Umbilical cord (tissue), 2 donors: ENCODE results near the gene RMND5A. TPM values are rescaled to one million over a fixed set of nuclear protein-coding genes. Genes with fewer than 3 reads are reported as not detected.
"Not testable (repeated sequence)": the region's sequence is repeated elsewhere in the genome, so short reads cannot be mapped to it uniquely, and the experiment has no call there.

Experiments
- DNase-seq: peaks from one replicate; pipeline ENCODE4 v3.0.0-alpha.2; 2015; ENCODE audit warnings: low spot score
- total RNA-seq: library from RNA; depleted of rRNA; stranded (reverse); fragments of >200 nt; gene quantifications from one replicate; pipeline ENCODE4 v1.2.3, GENCODE V29; 2014; ENCODE audit warnings: low replicate concordance; ENCODE audit not compliant: insufficient read depth

The RMND5A gene, protein sequence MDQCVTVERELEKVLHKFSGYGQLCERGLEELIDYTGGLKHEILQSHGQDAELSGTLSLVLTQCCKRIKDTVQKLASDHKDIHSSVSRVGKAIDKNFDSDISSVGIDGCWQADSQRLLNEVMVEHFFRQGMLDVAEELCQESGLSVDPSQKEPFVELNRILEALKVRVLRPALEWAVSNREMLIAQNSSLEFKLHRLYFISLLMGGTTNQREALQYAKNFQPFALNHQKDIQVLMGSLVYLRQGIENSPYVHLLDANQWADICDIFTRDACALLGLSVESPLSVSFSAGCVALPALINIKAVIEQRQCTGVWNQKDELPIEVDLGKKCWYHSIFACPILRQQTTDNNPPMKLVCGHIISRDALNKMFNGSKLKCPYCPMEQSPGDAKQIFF
- total RNA-seq, result 36.1 TPM

DNA sequence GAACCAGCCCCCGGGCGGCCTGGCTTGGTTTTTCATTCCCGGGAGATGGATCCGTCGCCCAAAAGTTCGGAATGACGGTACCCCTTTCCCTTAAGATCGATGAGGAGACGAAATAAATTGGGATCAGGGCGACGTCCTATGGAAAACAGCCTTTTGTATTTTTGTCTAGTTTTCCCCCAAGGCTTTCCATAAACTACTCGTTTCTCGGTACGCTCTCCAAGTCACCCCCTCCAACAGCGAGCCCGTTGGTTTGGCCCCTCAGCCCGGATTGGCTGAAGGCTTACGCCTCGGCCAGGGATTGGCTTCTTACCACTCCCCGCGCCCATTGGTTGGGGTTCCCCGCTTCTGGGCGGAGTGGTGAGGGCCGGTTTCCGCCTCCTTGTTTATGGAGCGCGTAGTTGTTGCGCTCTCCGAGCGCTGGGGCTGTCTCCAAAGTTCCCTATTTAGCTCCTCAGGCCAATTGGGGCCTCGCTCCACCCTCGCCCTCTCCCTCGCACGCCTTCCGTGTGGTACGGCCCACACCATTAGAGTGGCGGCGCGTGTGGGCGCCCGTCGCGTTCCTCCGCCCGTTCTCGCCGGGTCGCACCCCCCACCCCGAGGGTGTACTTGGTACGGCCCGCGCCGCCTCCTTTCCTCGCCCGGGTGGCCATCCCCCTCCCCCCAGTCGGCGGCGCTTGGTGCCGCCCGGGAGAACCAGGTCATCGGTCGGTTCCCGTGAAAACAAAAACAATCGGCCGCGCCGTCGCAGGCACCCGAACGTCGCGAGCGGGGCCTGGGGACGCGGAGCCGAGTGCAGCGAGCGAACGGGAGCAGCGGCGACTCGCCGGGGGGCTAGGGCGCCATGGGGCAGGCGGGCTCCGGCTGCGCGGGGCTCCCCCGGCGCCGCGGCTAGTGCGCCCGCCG, at the start of gene RMND5A:
RMND5A (plus strand) TSS at position 655 of the 903 bp plus-strand sequence. CDS start 377 bp downstream, outside the sequence.
- peak; percentile 90 for DNase-seq

DNA sequence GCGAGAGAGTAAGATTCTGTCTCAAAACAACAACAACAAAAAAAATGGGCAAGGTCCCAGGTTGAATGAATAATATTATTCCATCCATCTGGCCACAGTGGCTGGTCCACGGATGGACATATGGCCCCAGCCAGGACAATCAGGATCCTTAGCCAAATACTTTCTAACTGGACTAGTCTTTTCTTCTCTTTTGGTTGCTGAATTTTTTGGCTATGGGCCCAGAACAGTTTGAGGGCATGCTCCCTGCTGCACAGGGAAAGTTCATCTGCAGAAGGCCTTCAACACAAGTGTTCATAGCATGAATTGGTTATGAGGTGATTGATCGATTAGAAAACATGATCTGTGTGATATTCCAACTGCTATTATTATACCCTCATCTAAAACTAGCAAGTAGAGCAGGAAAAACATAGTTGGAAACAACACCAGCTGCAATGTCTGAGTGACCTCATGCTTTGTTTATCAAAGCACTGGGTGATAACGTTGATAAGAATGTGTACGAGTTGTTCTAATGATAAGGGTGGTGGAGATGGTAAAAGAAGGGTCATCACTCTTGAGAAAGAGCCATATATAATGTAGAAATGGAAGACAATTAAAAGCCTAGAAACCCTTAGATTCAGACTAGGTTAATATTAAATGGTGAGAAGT, 48.6 kb upstream of the RMND5A start:
- no peak for DNase-seq

DNA sequence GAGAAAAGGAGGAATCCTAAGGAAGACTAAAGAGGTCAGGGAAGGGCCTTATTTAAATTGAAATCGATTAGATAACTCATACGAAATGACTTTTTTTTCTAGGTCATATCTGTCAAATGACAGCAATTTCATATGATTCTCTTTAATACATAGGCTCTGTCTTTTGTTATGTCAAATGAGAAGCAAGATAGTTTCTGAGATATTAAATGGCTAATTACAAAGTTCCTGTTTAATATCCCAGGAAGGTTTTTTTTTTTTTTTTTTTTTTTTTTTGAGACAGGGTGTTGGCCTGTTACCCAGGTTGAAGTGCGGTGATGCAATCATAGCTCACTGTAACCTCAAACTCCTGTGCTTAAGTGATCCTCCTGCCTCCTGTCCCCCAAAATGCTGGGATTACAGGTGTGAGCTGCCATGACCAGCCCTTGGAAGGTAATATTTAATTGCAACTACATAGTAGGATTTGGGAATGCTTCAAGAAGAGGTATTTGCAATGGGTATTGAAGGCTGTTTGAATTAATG, 48.0 kb upstream of the RMND5A start:
- no peak for DNase-seq

DNA sequence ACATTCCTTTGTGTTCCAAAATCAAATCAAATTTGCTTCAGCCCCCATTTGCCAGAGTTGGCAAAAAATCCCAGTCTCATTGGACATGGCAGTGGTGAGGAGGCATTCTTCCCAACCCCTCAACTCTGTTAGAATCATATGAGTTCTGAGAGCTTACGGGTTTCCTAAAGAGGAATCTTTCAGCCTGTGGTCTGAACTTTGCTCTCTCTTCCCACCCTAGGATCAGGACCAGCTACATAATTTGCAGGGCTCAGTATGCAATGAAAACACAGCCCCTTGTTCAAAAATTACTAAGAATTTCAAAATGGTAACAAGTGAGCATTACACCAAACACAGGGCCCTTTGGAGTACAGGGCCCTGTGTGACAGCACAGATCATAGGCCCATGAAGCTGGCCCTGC, 47.1 kb upstream of the RMND5A start:
- DNase-seq, result no peak

DNA sequence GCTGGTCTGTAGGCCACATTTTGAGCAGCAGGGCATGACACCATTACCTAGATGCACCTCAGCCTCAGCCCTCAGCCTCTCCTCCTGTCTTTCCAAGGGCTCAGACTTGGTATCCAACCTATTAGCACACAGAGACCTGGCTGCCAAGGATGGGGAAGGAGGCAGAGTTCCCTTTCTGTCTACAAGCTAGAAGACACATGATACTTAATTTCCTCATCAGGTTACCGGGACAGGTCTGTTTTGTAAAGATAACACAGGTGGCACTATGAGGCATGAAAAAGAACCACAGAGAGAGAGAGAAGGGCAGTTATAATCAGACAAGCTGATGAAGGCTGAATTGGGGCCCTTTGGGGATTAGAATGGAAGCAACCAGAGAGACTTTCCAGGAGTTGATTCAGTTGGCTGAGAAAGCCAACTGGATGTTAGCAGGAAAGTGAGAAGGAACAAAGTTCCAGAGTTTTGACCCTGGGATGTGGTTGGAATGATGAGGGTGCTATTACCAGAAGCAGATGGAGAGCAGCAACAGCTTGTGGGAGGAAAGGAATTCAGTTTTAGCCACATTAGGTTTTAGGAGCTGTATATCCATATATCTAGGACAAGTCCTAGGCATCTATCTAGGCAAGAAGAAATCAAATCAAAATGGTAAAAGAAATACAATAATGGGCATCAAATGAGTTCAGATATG, 46.0 kb upstream of the RMND5A start:
- DNase-seq, result no peak

DNA sequence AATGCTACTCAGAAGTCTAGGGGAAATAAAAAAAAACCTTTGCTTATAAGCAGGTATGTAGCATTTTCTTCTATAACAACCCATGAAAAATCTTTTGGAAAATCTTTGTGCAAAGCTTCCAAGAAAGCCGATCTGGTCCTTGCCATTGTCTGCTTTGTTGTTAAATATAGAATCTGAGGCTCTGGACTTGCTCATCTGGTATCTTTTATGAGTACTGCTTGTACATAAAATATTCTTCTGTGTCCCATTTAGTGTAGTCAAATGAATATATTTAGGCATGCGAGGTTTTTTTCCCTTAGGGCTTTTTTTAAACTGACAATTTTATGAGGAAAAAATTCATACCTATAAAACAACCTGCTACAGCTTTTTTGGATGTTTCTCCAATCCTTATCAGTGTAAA, 45.0 kb upstream of the RMND5A start:
- peak; percentile 3 for DNase-seq

DNA sequence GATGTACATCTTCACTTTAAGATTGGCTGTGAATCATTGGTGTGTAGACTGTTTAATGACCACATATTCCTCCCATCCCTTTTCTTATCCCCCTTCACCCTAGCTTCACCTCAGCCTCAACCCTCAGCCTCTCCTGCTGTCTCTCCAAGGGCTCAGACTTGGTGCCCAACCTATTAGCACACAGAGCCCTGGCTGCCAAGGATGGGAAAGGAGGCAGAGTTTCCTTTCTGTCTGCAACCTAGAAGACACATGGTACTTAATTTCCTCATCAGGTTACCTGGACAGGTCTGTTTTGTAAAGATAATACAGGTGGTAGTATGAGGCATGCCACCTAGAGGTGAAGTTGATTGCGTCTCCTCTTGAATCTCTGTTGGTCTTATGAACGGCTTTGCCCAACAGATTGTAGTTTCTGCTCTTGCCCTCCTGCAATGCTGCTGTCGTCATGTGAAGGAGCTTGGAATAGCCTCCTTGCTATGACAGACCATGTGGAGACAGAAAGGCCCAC, 44.5 kb upstream of the RMND5A start:
- DNase-seq, result no peak

DNA sequence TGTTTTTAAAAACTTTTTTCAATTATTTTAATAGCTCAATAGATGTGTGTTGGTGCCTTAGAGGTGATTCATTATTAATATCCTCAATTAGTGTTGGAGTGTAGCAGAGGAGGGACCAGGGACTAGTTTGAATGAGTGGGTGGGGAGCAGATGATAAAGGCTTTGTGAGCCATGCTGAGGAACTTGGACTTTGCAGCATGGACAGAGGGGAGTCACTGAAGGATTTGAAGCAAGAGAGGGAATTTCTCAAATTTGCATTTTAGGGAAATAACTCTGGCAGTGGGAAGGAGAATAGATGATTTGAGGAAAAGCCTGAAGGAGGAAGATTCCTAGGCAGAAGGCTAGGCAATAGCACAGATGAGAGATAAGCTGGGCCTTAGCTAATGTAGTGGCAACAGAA, 42.3 kb upstream of the RMND5A start:
- DNase-seq, result no peak

DNA sequence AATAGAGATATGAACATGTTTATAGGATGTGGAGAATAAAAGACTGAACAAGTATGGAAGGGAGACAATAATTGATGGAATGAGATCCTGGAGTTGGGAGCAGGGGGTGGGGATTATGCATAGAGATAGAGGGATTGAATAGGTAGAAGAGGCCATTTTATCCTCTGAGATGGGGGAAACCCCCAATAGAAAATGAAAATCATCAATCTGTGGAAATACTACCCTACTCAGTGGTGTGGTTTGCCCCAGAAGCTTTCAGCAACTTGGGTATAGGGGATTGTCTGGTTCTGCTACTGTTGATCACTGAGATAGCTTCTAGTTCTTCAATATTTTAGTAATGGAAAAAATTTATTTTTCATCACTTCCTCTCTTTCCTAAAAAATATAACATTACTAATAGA, 41.1 kb upstream of the RMND5A start:
- DNase-seq, result no peak

DNA sequence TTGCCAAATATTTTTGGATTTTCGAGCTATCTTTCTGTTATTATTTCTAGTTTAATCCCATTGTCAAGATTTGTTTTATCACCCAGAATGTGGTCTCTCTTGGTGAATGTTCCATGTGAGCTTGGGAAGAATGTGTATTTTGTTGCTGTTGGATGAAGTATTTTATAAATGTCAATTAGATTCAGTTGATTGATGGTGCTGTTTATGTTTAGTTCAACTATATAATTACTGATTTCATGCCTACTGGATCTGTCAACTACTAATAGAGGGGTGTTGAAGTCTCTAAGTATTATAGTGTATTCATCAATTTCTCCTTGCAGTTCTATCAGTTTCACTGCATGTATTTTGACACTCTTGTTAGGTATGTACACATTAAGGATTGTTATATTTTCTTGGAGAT, 34.7 kb upstream of the RMND5A start:
- DNase-seq, result no peak

DNA sequence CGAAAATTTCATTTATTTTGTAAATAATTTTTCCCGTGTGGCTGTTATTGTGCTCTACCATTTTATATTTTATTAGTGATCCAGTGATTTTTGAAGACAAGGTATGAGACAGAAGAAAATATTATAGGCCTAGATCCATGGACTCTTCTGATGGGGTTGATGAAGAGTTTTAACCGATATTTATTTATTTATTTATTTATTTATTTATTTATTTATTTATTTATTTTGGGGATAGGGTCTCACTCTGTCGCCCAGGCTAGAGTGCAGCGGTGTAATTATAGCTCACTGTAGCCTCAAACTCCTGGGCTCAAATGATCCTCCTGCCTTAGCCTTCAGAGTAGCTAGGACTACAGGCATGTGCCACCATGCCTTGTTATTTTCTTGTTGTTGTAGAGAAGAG, 33.6 kb upstream of the RMND5A start:
- DNase-seq, result no peak

DNA sequence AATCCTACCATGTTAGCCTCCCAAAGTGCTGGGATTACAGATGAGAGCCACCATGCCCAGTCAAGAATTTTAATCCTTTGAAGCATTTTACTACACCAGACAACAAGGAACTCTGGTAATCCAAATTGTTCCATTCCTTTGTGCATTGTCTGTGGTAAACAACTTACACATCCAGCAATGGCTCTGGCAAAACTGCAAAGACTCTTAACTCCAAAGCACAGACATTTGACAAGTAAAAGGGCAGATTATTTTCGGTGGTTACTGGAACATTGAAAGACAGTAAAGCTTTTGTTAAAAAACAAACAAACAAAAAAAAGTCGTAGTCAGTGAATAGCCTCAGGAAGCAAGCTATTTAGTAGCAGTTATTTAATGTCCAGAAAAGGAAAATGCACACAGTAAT, 33.2 kb upstream of the RMND5A start:
- DNase-seq, result no peak

DNA sequence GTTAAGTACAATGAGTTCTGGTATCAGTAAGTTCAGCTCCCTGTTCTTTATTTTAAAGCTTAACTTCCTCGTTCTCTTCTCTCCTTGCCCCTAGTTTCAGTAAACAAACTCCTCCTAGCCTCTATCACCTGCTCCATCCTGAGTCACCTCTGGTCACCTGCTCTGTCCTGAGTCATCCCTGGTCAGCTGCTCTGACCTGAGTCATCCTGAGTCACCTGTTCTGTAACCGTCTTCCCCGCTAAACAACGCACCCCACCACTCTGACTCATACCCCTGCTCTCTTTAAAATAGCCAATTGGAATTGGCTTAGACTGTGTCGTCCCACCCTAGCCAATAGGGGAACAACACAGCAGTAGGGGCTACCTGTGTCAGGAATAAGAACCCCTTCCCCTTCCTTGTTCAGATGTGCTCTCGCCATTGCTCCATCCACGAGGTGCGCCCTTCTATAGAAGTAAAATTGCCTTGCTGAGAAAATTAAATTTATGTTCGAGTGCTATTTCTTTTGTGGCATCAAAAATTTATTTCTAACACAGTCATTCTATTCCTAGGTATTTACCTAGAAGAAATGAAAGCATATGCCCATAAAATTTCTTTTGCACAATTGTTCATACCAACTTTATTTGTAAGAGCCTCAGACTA, 24.9 kb upstream of the RMND5A start:
- DNase-seq, result no peak

DNA sequence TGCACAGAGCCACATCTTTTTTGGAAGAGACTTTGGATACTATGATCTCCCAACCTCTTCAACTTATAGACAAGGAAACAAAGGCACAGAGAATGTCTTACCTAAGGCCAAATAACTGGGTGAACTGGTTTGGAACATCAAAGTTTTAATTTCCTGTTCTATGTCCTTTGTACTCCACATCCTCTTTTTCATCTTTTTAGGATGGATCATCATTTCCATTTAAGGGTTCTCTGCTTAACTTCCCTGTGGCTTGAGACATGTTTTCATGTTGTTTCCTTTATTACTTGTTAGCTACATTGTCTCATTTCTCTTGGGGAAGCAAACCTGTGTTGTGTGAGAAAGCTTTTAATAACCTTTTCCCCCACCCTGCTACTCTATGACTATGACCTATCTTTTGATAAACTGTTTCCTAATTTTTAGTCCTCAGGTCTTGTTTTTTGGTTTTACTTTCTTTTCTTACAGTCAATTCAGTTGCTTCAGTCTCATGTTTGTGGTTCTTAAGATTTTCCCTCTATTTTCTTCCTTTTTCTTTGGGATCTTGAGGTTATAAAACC, 22.5 kb upstream of the RMND5A start:
- no peak for DNase-seq

DNA sequence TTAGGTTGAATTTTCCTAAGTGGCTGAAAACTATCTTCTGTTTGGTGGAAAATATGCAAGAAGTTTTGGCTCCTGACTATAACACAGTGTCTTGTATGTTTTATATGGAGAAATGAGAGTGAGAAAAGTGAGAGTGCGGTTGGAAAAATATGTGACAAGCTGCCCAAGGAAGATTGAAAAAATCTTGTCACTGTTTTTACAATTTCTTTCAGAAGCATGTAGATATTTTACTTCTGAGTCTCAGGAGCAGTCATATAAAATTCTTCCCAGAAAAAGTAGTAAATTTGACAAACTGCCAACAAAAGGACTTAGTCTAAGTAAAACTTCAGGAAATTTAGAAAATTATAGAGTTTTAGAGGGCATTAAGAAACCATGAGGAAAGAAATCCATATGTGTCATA, 19.4 kb upstream of the RMND5A start:
- DNase-seq, result no peak

DNA sequence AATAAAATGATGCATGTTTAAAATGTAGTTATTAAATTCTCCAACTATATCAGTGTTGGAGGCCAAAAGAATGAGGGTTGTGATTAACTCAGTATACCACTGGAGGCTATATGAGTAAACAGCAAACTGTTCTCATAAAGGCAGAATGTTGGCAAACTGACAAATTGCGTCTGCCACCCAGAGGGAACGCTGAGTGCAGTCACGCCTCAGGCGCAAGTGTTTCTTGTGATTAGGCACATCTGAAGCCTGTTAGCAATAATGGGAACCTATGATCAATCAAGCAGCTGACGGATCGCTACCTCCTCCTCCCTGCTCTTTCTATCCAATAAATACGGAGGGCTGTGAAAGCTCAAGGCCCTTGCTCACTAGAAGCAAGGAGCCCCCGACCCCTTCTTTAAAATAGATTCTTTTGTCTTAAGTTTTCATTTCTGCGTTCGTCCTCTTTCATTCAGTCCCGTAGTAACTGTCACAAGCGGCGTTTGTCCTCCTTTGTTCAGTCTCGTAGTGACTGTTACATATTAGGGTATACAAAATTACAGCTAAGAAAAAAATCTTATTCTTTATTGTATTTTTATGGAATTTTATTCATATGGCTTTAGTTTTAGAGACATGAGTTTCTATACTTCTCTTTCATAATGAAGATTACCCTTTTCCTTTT, 16.3 kb upstream of the RMND5A start:
- DNase-seq, result no peak

DNA sequence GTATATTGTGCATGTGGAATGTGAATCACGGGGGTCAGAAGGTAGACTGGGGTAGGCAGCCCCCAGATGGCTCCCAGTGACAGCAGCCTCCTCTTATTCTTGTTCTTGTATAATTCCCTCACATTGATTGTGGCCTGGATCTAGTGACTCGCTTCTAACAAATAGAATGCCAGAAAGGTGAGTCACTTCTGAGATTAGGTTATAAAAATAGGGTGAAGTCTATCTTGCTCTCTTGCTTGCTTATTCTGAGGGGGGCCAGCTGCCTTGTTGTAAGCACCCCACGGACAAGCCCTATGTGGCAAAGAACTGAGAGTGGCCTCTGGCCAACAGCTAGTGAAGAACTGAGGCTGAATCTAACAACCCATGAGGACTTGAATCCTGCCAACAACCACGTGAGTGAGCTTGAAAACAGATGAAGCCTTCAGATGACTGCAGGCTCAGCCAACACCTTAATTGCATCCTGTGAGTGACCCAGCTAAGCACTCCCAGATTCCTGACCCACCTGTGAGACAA, 15.6 kb upstream of the RMND5A start:
- DNase-seq, result no peak

DNA sequence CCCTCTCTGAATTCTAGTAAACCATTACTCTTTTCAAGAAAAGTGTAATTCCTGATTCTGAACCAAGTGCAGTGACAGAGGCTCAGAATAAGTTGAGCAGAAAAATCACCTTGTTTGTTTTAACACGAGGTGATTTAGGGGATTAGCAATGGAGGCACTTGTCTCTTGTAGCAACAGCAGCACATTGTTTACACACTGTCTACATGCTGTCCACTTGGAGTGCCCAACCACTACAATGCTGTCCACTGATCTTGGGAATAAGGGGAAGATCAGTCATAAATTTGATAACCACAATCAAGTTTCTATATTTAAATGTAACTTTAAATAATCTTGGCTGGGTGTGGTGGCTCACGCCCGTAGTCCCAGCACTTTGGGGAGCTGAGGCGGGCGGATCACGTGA, 13.9 kb upstream of the RMND5A start:
- DNase-seq, result no peak

DNA sequence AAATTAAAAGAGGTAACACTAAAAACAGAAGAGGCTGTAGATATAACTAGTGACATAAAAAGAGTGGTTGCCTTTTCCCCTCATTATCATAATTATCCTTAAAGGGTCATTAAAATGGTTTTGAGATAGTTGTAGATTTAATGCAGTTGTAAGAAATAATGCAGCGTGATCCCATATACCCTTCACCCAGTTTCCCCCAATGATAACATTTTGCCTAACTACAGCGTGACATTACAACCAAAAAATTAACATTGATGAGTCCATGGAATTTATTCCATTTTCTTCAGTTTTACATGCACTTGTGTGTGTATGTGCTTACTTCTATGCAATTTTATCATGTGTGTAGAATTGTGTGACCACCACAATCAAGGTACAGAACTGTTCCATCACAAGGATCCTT, 13.2 kb upstream of the RMND5A start:
- DNase-seq, result no peak

DNA sequence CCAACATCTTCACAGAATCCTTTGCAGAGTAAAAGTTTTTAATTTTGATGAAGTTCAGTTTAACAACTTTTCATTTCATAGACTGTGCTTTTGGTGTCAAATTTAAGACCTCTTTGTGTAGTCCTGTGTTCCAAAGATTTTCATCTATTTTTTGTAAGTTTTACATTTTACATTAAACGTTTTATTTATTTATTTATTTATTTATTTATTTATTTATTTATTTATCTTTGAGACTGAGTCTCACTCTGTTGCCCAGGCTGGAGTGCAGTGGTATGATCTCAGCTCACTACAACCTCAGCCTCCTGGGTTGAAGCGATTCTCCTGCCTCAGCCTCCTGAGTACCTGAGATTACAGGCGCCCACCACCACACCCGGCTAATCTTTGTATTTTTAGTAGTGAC, 12.0 kb upstream of the RMND5A start:
- not testable (repeated sequence) for DNase-seq
